ENCODE measurements around the gene ZNF407.
"Not testable (repeated sequence)": the region's sequence is repeated elsewhere in the genome, so short reads cannot be mapped to it uniquely, and the experiment has no call there.

Gene ZNF407

GRCh38 chr18:74556126-74556525, 41.5 kb upstream of the ZNF407 start:
- no peak for DNase-seq (ENCODE audit: low read depth)
- no peak overlapping the region for H3K4me3 ChIP-seq (ENCODE audit: control insufficient read depth, low read depth, low read length)
- no peak for TF ChIP-seq CTCF (IDR thresholded peaks at IDR 0.05; ENCODE audit: control insufficient read depth, insufficient read depth, low read depth, low read length, missing control alignments)

GRCh38 chr18:74558096-74558495, 39.6 kb upstream of the ZNF407 start:
- DNase-seq (ENCODE audit: low read depth): no peak
- TF ChIP-seq CTCF (IDR thresholded peaks at IDR 0.05; ENCODE audit: control insufficient read depth, insufficient read depth, low read depth, low read length, missing control alignments): no peak
- no peak overlapping the region for H3K4me3 ChIP-seq (ENCODE audit: control insufficient read depth, low read depth, low read length)

GRCh38 chr18:74562131-74562730, 35.4 kb upstream of the ZNF407 start:
- DNase-seq (ENCODE audit: low read depth): no peak
- no peak for TF ChIP-seq CTCF (IDR thresholded peaks at IDR 0.05; ENCODE audit: control insufficient read depth, insufficient read depth, low read depth, low read length, missing control alignments)

GRCh38 chr18:74562775-74563174, 34.9 kb upstream of the ZNF407 start:
- no peak for DNase-seq (ENCODE audit: low read depth)
- TF ChIP-seq CTCF (IDR thresholded peaks at IDR 0.05; ENCODE audit: control insufficient read depth, insufficient read depth, low read depth, low read length, missing control alignments): no peak
- H3K4me3 ChIP-seq (ENCODE audit: control insufficient read depth, low read depth, low read length): no peak overlapping the region

More at GRCh38 chr18:74562131-74562730, 35.4 kb upstream of the ZNF407 start:
- H3K4me3 ChIP-seq (ENCODE audit: control insufficient read depth, low read depth, low read length): no peak overlapping the region

- no peak for TF ChIP-seq CTCF (IDR thresholded peaks at IDR 0.05; ENCODE audit: control insufficient read depth, insufficient read depth, low read depth, low read length, missing control alignments)
- no peak for DNase-seq (ENCODE audit: low read depth)
- H3K4me3 ChIP-seq (ENCODE audit: control insufficient read depth, low read depth, low read length): no peak overlapping the region
Measured at GRCh38 chr18:74563999-74564398, 33.7 kb upstream of the ZNF407 start.

- H3K4me3 ChIP-seq (ENCODE audit: control insufficient read depth, low read depth, low read length); DNase-seq (ENCODE audit: low read depth): not testable (repeated sequence)
Measured at GRCh38 chr18:74565164-74565563, 32.5 kb upstream of the ZNF407 start.

- not testable (repeated sequence) for DNase-seq (ENCODE audit: low read depth); H3K4me3 ChIP-seq (ENCODE audit: control insufficient read depth, low read depth, low read length)
Measured at GRCh38 chr18:74565993-74566392, 31.7 kb upstream of the ZNF407 start.

GRCh38 chr18:74567822-74568221, 29.8 kb upstream of the ZNF407 start:
- no peak overlapping the region for H3K4me3 ChIP-seq (ENCODE audit: control insufficient read depth, low read depth, low read length)
- no peak for TF ChIP-seq CTCF (IDR thresholded peaks at IDR 0.05; ENCODE audit: control insufficient read depth, insufficient read depth, low read depth, low read length, missing control alignments)
- no peak for DNase-seq (ENCODE audit: low read depth)
